Measurements from ENCODE around the gene CAPN10. TPM values are rescaled to one million over a fixed set of nuclear protein-coding genes. Genes with fewer than 3 reads are reported as not detected.

CAPN10 gene
- total and polyA plus RNA-seq, 2 experiments from 2014 or later, result 24.2 to 28.8 TPM

DNA sequence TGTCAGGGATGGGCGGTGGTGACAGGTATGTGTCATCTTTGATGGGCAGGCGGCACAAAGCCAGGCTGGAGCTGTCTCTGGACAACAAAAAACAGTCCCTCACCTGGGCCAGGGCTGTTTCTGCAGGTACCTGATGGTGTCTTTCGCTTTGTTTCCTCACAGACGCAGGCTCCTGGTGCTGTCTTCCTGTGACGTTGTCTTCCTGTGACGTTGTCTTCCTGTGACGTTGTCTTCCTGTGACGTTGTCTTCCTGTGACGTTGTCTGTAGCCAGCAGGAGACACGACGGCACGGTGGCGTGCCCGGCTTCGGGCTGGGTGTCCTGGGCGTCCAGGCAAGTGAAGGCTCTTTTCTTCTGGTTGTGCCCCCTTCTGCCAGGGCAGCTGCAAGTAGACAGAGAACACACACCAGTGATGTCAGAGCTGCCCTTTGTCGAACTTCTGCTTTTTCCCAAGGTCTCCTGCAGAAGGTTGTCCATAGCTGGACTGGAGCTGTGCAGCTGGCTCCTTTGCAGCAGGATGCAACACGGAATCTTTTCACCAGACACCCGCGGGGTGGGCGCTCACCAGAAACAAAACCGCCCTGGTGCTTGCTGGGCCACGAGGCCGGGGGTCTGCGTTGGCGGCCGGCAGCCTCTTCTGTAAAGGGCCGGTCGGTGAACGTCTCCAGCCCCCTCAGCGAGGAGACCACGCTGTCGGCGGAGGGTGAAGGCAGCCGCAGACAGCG lies 59.8 kb downstream of the CAPN10 start:
- no peak overlapping the region for H3K4me3 ChIP-seq
- no peaks in the 10 kb centered on the region for H3K79me2 ChIP-seq
- no peaks in the 10 kb centered on the region for H4K20me1 ChIP-seq (ENCODE audit: insufficient read depth, poor library complexity, severe bottlenecking)
- H3K4me1 ChIP-seq (ENCODE audit: insufficient read depth), result no peaks in the 10 kb centered on the region
- TF ChIP-seq, protein P1, sequence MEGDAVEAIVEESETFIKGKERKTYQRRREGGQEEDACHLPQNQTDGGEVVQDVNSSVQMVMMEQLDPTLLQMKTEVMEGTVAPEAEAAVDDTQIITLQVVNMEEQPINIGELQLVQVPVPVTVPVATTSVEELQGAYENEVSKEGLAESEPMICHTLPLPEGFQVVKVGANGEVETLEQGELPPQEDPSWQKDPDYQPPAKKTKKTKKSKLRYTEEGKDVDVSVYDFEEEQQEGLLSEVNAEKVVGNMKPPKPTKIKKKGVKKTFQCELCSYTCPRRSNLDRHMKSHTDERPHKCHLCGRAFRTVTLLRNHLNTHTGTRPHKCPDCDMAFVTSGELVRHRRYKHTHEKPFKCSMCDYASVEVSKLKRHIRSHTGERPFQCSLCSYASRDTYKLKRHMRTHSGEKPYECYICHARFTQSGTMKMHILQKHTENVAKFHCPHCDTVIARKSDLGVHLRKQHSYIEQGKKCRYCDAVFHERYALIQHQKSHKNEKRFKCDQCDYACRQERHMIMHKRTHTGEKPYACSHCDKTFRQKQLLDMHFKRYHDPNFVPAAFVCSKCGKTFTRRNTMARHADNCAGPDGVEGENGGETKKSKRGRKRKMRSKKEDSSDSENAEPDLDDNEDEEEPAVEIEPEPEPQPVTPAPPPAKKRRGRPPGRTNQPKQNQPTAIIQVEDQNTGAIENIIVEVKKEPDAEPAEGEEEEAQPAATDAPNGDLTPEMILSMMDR (IDR thresholded peaks at IDR 0.05; ENCODE audit: poor library complexity), result no peak
- no peak for TF ChIP-seq EZH2phosphoT487 (IDR thresholded peaks at IDR 0.05; ENCODE audit: low read depth, severe bottlenecking, unreplicated experiment)
- TF ChIP-seq EZH2 (IDR thresholded peaks at IDR 0.05; ENCODE audit: borderline replicate concordance), result no peak
- no peak overlapping the region for H3K4me2 ChIP-seq
- 91% methylated on average over 36 of the region's 36 CpGs for WGBS (ENCODE audit: low lambda C conversion rate, missing lambda C conversion rate)
- H2AFZ ChIP-seq, result no peak overlapping the region
- no peak overlapping the region for H3K27ac ChIP-seq
- H3K27me3 ChIP-seq, result peaks cover 27% of the 10 kb centered on the region
- H3K9me2 ChIP-seq (replicated peaks; ENCODE audit: insufficient read depth), result no peaks in the 10 kb centered on the region
- DNase-seq (ENCODE audit: low spot score), result no peak
- H3K9me3 ChIP-seq (ENCODE audit: low read depth), result no peaks in the 10 kb centered on the region
- H3K36me3 ChIP-seq (replicated peaks; ENCODE audit: insufficient read depth, low read depth), result no peaks in the 10 kb centered on the region

DNA sequence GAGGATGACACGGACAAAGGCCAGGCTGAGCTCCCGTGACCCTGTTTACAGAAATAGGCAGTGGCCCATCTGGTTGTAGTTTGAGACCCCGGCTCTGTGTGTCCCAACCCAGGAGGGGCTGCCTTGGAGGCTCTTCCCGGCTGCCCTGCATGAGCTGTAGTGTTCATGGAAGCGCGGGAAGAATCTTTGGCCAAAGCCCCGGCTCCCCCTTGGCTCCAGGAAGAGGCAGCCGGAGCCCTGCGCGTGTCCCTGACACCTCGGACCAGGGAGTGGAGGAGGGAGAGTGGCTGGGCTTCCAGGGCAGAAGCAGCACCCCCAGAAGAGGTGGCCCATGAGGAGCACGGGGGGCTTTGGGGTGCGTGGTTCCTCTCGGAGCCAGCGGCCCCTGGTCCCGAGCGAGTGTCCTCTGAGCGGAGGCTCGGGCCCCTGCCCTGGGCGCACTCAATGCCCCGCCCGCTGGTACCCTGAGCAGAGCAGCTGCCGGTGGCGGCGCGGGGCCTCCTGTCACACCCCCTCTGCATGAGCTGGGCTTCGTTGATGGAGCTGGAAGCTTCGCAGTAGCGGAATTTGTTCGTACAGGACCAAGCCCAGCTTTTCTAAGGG lies 60.5 kb downstream of the CAPN10 start:
- H4K20me1 ChIP-seq (ENCODE audit: insufficient read depth, poor library complexity, severe bottlenecking), result no peaks in the 10 kb centered on the region
- H3K9me2 ChIP-seq (replicated peaks; ENCODE audit: insufficient read depth), result no peaks in the 10 kb centered on the region
- TF ChIP-seq EZH2 (IDR thresholded peaks at IDR 0.05; ENCODE audit: borderline replicate concordance) (no peak), EZH2phosphoT487 (IDR thresholded peaks at IDR 0.05; ENCODE audit: low read depth, severe bottlenecking, unreplicated experiment) (no peak)
- TF ChIP-seq, protein P1 (IDR thresholded peaks at IDR 0.05; ENCODE audit: poor library complexity), result no peak
- H3K4me3 ChIP-seq, result no peak overlapping the region
- no peaks in the 10 kb centered on the region for H3K4me1 ChIP-seq (ENCODE audit: insufficient read depth)
- H3K79me2 ChIP-seq, result no peaks in the 10 kb centered on the region
- H3K36me3 ChIP-seq (replicated peaks; ENCODE audit: insufficient read depth, low read depth), result no peaks in the 10 kb centered on the region
- no peaks in the 10 kb centered on the region for H3K9me3 ChIP-seq (ENCODE audit: low read depth)
- no peak for DNase-seq (ENCODE audit: low spot score)
- WGBS (ENCODE audit: low lambda C conversion rate, missing lambda C conversion rate), result 86% methylated on average over 30 of the region's 30 CpGs
- H3K27me3 ChIP-seq, result peaks cover 27% of the 10 kb centered on the region
- no peak overlapping the region for H3K27ac ChIP-seq
- H2AFZ ChIP-seq, result no peak overlapping the region
- H3K4me2 ChIP-seq, result no peak overlapping the region

DNA sequence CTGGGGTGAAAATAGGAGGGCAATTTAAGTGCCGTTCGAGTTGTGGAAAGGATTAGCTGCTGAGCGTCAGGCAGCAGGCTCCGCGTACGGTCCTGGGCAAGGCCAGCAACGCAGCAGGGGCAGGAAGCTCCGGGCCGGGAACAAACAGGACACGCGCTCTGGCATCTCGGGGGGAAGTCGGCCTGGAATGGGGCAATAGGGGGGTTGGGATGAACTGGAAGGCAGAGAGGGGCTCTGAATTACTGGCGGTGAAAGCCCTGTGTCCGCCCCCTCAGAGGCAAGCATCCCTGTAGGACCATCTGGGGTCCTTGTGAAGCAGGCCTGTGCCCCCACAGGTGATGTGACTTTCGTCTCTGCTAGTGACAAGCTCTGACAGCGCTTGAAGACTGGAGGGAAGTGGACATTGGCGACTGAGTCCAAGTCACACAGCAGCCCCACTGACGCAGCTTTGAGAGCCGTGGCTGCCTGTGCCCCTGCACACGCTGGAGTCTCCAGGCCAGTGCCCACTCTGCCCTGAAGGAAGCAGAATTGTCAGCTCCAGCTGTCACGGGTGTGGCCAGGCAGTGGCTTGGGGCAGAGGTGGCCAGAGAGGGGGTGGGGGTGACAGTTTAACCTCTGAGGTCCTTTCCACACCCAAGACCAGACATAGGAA lies 61.1 kb downstream of the CAPN10 start:
- no peak overlapping the region for H3K4me2 ChIP-seq
- no peaks in the 10 kb centered on the region for H3K79me2 ChIP-seq
- no peak overlapping the region for H3K27ac ChIP-seq
- no peaks in the 10 kb centered on the region for H3K4me1 ChIP-seq (ENCODE audit: insufficient read depth)
- no peak overlapping the region for H2AFZ ChIP-seq
- peaks cover 27% of the 10 kb centered on the region for H3K27me3 ChIP-seq
- no peaks in the 10 kb centered on the region for H3K9me2 ChIP-seq (replicated peaks; ENCODE audit: insufficient read depth)
- TF ChIP-seq EZH2 (IDR thresholded peaks at IDR 0.05; ENCODE audit: borderline replicate concordance) (no peak), EZH2phosphoT487 (IDR thresholded peaks at IDR 0.05; ENCODE audit: low read depth, severe bottlenecking, unreplicated experiment) (no peak)
- TF ChIP-seq, protein P1 (IDR thresholded peaks at IDR 0.05; ENCODE audit: poor library complexity), result no peak
- H4K20me1 ChIP-seq (ENCODE audit: insufficient read depth, poor library complexity, severe bottlenecking), result no peaks in the 10 kb centered on the region
- H3K4me3 ChIP-seq, result no peak overlapping the region
- H3K9me3 ChIP-seq (ENCODE audit: low read depth), result no peaks in the 10 kb centered on the region
- no peaks in the 10 kb centered on the region for H3K36me3 ChIP-seq (replicated peaks; ENCODE audit: insufficient read depth, low read depth)
- DNase-seq (ENCODE audit: low spot score), result no peak
- 81% methylated on average over 22 of the region's 22 CpGs for WGBS (ENCODE audit: low lambda C conversion rate, missing lambda C conversion rate)
